GM06990 (cell line): ENCODE data around the gene SSPN.

Experiments used
- DNase-seq: peaks from one replicate; pipeline ENCODE4 v3.0.0-alpha.2; 2011; ENCODE audit not compliant: insufficient read length; ENCODE audit errors: extremely low read depth
- H3K27me3 ChIP-seq: replicated peaks from 2 replicates; pipeline ENCODE4 v1.6.0; 2011; ENCODE audit warnings: low read length; ENCODE audit not compliant: control insufficient read depth, insufficient read depth
- H3K36me3 ChIP-seq: 2 replicates; pipeline ENCODE4 v1.5.1; 2011; ENCODE audit warnings: low read length; ENCODE audit not compliant: control insufficient read depth, insufficient read depth
- H3K4me3 ChIP-seq: replicated peaks from 2 replicates; pipeline ENCODE4 v1.5.1; 2011; ENCODE audit warnings: low read depth, mild to moderate bottlenecking, control low read depth, low read length
- TF ChIP-seq, protein P1 (sequence below): IDR thresholded peaks from 2 replicates; pipeline ENCODE4 v1.5.1; 2011; ENCODE audit warnings: low read length, control low read depth, mild to moderate bottlenecking, inconsistent platforms; ENCODE audit not compliant: insufficient read depth, poor library complexity, severe bottlenecking

Gene SSPN

GRCh38 chr12:26299751-26300150 is 104.4 kb downstream of the SSPN start:
- no peak for DNase-seq
- Histone ChIP-seq H3K4me3 (no peak overlapping the region), H3K27me3 (no peaks in the 10 kb centered on the region), H3K36me3 (no peaks in the 10 kb centered on the region)
- TF ChIP-seq, protein P1, sequence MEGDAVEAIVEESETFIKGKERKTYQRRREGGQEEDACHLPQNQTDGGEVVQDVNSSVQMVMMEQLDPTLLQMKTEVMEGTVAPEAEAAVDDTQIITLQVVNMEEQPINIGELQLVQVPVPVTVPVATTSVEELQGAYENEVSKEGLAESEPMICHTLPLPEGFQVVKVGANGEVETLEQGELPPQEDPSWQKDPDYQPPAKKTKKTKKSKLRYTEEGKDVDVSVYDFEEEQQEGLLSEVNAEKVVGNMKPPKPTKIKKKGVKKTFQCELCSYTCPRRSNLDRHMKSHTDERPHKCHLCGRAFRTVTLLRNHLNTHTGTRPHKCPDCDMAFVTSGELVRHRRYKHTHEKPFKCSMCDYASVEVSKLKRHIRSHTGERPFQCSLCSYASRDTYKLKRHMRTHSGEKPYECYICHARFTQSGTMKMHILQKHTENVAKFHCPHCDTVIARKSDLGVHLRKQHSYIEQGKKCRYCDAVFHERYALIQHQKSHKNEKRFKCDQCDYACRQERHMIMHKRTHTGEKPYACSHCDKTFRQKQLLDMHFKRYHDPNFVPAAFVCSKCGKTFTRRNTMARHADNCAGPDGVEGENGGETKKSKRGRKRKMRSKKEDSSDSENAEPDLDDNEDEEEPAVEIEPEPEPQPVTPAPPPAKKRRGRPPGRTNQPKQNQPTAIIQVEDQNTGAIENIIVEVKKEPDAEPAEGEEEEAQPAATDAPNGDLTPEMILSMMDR: no peak
